Activated CD4-positive, alpha-beta T cell treated with anti-CD3 and anti-CD28 coated beads, Interleukin-2, amount 50 U/mL, for 4 hours (primary cell): ENCODE measurements around the gene MAP4K3.

Experiments used
- DNase-seq, 2 experiments: peaks; one replicate each; pipeline ENCODE4 v3.0.0-alpha.2; 2020

Gene MAP4K3

DNA sequence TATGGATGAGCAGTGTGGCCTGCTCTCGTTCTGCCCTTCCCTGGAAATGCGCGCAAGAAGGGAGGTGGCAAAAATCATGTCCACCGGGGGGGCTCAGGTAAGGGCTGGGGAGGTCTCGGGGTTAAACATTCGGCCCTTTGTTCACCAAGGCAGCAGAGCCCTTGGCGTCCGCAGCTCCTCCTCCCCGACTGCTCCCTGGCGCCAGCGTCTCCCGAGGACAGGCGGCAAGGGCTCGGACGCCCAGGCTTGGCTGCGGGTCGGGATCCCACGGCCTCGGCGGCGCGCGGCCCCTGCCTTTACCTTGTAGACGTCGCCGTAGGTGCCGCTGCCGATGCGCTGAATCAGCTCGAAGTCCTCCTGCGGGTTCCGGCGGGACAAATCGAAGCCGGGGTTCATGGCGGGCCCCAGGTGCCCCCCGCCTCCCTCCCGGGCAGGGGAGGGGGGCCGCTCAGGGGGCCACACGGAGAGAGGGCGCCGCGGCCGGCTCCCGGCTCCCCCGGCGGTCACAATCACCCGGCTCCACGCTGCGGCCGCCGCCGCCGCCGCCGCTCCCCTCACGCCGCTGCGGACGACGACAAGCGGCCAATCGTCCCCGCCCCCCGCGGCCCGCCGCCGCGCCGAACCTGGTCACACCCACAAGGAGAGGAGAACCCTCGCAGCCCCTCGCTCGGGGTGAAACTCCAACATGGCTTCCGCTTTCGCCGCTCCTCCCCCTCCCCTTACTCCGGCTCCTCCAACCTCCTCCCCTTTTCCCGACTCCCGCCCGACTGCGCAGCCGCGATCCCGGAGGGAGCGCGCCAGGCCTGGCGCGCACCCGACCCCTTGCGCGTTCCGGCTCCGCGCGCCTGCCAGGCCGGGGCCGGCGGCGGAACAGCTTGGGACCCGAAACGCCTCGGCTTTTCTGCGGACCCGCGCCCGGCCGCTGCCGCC is at the start of gene MAP4K3:
MAP4K3 (minus strand) TSS at position 694 of the 930 bp plus-strand sequence; CDS start at position 396, 298 bp downstream.
- peak; percentile 62 to 67 for DNase-seq

DNA sequence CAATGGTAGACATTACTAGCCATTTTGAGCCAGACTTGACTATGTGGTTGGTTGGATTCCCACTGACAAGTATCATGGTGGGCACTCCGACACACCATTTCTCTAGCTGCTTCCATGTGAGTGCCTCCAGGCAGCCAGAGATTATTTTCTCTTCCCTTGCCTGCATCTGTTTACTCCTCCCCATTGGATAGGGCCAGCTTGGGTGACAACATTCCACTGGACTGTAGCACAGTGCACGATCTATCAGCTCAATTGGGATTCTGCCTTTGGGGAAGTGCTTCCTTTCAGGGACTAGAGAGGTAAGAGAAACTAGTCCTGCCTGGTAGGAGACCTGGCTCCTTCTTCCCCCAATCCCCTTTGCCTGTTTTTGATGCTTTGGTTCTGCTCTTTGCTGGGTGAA is 49.0 kb upstream of the MAP4K3 start:
- no peak for DNase-seq

DNA sequence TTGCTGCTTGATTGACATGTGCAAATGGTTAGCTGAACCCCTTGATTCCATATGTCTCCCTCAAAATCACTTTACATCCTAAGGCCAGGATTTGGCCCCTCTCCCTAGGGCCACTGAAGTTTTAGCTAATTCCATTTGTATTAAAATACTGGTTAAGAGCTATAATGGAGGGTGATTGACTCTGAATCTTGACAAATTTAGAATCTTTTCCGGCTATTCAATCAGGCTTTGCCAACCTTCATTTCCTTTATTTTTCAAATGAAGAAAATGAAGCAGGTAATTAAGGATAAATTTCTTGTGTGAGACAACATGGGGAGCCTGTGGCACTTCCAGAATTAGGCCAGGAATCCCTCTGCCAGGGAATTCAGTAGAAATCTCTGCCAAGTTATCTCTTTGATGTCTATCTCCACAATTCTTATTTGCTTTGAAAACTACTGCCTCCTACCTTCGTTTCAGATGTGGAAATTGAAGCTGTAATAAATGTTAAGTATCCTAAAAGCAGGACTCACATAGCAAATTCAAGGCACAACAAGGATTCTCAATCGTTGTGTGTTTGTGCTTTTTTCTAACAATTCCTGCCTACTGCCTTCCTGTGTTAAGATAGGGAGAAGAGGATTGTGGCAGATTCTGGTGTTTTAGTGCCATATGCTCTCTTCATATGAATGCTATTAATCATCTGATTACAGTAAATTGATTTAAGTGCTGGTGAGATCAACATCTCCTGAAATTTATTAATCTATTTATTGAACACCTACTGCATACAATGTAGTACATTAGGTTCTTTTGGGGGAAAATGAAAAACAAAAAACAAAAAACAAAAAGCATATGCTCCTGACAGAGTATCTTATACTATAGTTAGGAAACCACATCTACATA is 47.8 kb upstream of the MAP4K3 start:
- no peak for DNase-seq

DNA sequence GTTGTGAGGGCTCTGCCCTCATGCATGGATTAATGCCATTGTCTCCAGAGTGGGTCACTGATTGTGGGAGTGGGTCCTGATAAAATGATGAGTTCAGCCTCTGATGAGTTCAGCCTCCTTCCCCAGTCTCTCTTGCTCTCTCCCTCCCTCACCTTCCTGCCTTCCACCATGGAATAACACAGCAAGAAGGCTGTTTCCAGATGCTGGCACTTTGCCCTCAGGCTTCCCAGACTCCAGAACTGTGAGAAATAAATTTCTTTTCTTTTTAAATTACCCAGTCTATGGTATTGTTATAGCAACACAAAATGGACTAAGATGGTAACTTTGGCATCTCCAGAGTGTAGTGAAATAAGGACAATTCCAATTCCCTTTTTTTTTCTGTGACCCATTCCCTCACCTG is 47.1 kb upstream of the MAP4K3 start:
- DNase-seq = no peak

DNA sequence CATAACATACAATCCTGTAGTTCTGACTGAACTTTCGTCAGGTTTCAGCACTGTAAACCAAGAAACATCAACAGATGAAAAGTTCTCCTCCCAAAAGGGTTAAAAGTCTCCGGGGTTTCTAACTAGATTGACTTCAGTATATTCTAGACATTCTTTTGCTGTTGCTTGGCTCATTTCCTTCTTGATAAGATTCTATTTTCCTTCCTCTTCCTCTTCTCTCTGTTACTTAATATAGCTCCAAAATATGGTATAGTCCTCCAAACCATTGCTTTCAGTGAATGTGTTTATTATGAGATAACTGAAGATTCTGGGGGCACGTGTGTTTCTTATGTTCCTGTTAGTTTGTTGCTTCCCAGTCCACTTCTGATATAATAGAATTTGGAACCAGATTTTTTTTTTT is 46.4 kb upstream of the MAP4K3 start:
- no peak for DNase-seq

DNA sequence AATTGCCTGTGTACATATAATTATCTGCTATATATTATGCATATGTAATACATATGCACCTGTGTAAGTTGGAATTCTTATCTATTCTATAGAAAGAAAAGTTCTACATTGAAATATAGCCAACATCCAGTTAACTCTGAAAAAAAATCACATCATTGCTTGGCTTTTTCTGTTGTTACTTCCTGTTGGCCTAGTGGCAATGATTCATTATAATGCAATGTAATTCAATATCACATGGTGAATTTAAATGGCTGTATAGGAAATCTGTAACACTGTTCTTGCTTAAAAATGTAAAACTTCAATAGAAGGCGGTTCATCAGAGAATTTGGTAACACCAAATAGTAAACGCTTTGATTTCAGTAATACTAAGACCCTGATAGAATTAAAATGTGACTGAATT is 44.5 kb upstream of the MAP4K3 start:
- DNase-seq = no peak

DNA sequence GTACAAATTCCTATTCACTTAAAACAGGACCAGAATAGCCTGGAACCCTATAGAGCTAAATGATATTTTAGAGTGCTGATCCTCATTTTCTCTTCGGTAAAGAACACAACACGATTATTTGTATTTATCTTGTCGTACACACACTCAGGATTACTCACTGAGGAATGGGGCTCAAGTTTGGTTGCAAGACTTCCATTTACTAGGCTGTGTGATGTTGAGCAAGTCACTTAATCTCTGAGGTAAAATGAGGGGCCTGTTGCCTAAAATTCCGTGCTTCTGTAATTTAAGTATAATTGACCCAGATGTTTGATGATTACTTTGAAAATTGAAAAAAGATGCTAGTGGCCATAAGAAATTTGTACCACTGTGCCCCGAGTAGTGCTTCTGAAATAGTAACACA is 42.6 kb upstream of the MAP4K3 start:
- DNase-seq = no peak

DNA sequence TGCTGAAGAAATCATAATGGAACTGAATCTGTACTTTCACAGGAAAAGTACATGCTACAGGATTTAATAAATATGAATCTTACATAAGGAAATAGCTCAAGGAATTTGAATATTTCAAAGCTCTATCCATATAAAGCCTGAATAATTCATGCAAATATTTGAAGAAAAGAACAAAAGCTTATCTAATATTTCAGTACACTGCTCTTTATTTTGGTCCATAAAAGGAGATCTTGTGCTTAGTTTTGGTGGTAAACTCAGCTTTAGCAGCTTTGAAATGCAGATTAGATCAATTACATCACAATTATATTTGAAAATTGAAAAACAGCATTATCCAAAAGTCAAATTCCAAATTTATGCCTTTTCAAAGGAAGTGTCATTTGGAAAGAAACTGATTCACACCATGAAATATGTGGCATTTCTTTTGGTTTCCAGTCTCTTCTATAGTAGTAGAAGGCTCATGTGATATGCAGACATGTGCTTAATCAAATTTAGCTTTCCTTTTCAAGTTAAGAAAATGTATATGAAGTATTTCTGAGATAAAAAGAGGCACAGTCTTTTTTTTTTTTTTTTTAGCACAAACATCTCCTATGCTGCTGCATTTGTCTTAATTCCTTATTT is 42.1 kb upstream of the MAP4K3 start:
- DNase-seq = no peak

DNA sequence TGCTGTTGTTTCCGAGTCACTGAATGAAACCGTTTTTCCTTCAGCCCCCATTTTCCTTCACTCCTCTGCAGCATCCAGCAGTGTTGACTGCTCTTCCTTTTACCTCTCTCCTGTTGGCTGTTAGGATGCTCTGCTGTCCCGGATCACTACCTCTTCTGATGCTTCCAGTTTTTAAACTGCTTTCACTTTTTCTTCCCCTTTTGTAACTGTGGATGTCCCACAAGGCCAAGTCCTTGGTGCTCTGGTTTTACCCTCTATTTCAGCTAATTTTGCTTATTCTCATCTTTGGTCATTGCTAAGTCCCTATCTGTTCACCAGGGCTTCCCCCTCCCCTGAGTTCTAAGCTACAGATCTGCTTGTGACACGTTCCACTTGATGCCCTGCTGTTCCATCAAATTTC is 39.4 kb upstream of the MAP4K3 start:
- DNase-seq = no peak

DNA sequence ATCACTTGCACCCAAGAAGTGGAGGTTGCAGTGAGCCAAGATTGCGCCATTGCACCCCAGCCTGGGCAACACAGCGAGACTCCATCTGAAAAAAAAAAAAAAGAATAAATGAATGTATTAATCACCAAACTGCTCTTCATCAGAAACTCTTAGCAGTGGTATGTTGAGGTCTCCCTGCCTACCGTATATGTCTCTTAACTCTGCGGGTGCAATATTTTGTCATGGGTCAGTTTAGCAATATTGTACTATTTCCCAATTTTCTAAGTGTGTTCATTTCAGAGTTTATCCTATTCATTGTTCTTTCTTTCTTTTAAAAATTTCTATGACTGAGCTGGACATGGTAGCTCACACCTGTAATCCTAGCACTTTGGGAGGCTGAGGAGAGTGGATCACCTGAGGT is 37.9 kb upstream of the MAP4K3 start:
- no peak for DNase-seq

DNA sequence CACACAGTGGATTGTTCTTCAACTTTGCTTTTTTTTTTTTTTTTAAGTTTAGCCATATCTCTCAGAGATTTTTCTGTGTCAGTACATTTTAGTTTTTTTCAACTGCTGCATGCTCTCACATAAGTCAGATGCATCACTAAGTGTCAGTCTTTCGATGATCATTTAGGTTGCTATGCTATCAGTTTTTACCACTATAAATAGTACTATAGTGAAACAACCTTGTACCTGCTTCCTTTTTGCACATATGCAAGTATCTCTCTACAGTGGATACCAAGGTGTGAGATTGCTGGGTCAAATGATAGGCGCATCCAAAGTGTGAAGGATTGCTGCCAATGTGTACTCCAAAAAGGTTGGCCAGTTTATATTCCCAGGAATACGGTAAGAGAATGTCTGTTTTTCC is 33.5 kb upstream of the MAP4K3 start:
- no peak for DNase-seq

DNA sequence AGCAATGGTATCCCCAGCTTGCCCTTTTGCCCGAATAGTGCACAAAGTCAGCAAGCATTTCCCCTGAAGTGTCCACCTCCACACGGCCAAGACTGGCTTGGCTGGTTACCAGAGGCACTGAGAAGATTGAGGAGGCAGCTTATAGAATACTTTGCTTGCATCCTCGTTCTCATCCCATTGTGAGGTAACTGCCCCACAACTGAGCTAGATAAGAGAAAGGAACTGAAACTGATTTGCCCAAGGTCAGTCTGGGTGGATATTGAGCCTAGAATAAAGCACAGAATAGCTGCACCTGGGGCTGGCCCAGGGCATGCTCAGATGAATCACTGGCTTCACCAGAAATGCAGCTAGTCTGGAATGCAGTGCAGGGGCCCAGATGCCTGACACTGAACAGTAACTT is 32.7 kb upstream of the MAP4K3 start:
- DNase-seq = no peak

DNA sequence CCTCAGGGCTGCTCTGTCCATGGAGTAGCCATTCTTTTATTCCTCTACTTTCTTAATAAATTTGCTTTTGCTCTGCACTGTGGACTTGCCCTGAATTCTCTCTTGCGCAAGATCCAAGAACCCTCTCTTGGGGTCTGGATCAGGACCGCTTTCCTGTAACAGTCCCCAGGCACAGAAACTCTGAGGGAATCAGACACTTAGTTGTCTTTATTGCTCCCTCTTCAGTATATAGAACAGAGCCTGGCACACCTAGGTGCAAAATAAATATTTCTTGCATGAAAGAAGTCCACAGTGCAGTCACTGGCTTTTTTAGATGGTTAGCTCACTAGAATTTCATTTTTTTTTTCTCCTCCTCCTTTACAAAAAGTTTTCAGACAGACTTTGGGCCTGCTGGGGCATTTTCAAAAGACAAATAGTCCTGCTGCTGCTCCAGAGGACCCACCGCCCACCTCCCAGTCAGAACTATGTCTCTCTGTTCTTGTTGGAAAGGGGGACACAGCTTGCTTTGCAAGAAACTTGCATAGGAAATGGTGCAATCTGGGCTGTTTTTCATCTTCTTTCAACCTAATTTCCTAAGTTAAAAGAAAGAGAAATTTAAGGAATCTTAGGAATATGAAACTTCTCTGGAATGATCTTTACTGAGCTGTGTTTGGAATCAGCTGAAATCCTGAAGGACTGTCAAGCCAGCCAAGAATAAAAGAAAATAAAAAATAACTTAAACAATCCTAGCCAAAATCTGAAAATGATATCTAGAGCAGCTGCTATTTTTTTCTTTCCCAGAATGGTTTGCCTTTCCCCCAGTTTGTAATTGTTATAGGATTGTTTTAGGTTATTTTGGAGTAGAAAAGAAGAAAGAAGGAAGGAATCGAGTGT is 31.7 kb upstream of the MAP4K3 start:
- no peak for DNase-seq

DNA sequence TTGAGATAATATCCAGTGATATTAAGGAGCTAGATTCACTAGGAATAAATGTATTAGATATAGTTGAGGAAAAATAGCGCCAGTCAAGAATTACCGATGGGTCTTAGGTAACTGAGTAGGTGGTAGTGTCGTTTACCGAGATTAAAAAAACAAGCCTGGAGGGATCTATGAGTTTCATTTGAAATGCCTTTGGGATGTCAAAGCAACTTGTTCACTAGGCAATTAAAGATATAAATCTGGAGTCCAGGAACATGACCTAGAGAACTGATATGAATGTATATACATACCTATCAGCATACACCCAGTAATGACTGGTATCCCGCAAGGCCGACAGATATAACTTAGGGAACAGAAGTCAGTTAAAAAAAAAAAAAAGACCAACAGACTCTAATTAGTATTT is 29.2 kb upstream of the MAP4K3 start:
- DNase-seq = no peak

DNA sequence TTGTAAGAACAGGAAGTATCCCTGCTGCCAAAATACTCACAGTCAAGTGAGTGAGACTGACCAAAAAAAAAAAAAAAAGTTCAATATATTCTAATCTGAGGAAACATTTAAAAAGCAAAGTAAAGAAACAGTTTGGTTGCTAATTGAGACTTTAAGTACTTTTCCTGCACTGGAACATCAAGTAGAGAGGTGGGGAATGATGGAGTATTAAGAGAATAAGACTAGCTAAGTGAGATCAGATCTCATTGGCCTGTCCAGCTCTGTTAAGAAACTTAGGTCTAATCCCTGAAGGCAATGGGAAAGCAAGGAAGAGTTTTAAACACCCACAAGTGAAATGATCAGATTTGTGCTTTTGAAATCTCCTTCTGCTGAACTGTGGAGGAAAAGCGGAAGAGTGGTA is 27.8 kb upstream of the MAP4K3 start:
- no peak for DNase-seq

DNA sequence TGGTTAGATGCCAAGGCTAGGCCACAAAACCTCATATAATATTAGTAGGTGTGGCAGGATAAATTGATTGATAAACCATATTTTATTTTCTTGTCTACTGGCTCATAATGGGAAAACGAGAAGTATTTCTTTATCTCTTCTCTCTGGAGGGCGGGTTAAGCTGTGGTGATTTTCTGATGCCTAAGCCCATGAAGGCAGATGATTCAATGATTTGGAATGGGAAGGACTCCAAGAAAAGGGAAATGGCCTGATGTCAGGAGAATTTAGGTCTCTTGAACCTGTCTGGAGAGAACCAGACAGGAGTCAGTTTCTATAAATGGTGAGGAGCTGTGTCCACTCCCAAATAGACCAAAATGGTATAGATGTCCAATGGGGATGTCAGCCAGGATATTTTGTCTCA is 18.7 kb upstream of the MAP4K3 start:
- no peak for DNase-seq

DNA sequence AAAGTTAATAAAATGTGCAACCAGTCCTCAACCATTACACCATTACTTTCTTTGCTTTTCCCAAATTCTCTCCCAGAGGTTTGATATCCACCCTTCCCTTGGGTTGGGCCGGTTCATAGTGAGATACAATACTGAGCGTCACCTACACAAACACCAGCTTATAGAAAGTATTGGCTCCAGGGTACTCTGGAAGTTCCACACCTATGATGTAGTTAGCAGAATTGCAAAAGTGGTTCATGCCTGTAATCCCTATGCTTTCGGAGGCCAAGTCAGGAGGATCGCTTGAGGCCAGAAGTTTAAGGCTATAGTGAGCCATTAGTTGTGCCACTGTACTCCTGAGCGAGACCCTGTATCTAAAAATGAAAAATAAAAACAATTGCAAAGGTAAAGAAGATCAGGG is 15.3 kb upstream of the MAP4K3 start:
- no peak for DNase-seq

DNA sequence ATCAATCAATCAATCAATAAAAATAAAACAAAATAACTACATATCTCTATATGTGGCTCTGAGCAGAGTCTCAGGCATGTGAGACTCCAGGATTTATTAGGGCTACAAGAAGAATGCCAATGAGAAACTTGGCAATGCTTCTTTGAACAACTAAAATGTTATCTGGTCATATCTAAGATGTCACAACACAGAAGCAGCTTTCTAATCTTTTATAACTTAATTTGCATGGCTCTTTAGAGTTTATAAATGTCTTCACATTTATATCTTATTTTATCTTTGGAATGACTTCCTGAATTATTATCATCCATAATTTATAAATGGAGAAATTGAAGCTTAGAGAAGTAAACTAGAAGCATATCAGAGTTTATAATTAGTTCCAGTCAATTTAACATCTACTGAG is 14.9 kb upstream of the MAP4K3 start:
- no peak for DNase-seq

DNA sequence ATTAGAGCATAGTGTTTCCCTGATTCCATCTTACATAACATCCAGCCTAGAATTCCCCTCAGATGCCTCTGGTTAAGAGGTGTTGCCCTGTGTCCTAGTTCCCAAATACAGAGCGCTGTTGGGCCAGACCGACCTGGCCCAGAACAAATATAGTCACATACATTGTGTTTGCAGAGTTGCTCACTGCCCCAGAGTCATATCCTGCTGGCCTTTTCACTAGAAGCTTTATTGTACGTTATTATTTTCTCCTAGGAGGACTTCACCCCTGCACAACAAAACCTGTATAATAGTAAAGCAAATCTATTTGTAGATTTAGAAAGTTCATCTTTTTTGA is 11.1 kb upstream of the MAP4K3 start:
- DNase-seq = no peak

DNA sequence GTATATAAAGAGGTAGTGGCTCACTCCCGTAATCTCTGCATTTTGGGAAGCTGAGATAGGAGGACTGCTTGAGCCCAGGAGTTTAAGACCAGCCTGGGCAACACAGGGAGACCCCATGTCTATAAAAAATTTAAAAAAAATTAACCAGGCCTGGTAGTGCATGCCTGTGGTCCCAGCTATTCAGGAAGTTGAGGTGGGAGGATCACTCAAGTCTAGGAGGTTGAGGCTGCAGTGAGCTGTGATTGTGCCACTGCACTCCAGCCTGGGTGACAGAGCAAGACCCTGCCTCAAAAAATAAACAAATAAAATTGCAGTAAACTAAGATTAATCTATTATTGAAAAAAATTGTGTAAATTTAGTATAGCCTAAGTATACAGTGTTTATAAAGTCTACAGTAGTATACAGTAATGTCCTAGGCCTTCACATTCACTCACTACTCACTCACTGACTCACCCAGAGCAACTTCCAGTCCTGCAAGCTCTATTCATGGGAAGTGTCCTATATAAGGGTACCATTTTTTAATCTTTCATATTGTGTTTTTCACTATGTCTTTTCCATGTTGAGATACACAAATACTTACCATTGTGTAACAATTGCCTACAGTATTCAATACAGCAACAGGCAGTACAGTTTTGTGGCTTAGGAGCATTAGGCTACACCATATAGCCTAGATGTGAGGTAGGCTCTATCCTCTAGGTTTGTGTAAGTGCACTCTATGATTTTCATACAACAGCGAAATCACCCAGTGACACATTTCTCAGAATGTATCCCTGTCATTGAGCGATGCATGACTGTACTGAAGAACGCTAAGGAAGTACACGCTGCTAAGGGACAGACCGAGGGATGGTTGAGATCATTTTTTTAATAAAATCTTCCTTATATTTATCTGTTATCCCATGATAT is 10.4 kb upstream of the MAP4K3 start:
- DNase-seq = no peak

DNA sequence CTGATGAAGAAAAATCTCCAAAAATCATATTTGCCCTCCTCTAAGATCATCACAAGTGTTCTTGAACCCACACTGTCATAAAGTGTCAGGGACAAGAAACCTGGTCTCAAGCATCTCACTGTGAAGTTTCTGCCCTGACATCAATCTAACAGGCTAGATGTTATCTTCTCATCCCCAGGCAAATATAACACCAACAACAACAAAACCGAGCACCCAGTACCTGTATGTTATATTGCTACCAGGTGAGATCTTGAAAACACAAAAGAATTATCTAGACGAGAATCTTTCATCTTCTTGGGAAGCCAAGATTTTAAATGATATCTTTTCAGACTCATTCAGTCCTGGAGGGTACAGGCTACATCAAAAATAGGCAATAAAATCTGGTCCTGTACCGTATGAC is 8.8 kb upstream of the MAP4K3 start:
- no peak for DNase-seq

DNA sequence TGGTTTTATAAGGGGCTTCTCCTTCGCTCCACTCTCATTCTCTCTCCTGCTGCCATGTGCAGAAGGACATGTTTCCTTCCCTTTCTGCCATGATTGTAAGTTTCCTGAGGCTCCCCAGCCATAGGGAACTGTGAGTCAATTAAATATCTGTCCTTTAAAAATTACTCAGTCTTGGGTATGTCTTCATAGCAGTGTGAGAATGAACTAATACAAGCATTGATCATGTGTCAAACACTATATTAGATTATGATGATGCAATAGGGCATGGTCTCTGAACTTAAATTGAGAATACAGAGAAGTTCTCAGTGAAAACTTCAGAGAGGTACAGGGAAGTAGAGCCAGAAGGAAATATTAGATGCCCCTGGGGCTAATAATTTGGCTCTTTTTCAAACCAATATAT is 5.9 kb upstream of the MAP4K3 start:
- DNase-seq = no peak
